A673 (cell line): ENCODE results near the gene B3GNT4. TPM values are rescaled to one million over a fixed set of nuclear protein-coding genes. Genes with fewer than 3 reads are reported as not detected.

Experiments
- BruUV-seq: library from RNA; stranded (reverse); fragments of 400-500 nt; replicated peaks from 2 replicates; lab custom pipeline; 2021; lab: Mats Ljungman, UMichigan
- CTCF ChIA-PET: fragments of 300-600 bp; sonication (Branson Sonifier 250); formaldehyde crosslinking; loops from one replicate; lab custom pipeline; 2022; ENCODE audit warnings: antibody characterized with exemption; lab: Charles Lee
- POLR2A ChIA-PET: fragments of 300-600 bp; sonication (Branson Sonifier 250); formaldehyde crosslinking; loops from one replicate; lab custom pipeline; 2022; ENCODE audit warnings: antibody characterized with exemption; ENCODE audit not compliant: low non-redundant PET; lab: Charles Lee
- DNase-seq: peaks from one replicate; pipeline ENCODE4 v3.0.0-alpha.2; 2015; ENCODE audit warnings: low spot score
- H3K27ac ChIP-seq: fragments of 200-600 bp; sonication (generic); 2 replicates; pipeline ENCODE4 v1.5.1; 2016; ENCODE audit warnings: mixed run types, low read depth, mild to moderate bottlenecking, mixed read lengths, antibody characterized with exemption, low read length; ENCODE audit not compliant: poor library complexity, severe bottlenecking
- H3K27me3 ChIP-seq: fragments of 200-600 bp; sonication (generic); replicated peaks from 2 replicates; pipeline ENCODE4 v1.6.1; 2017; ENCODE audit warnings: mixed run types, low read depth, mild to moderate bottlenecking, mixed read lengths, antibody characterized with exemption, low read length; ENCODE audit not compliant: insufficient read depth, poor library complexity
- H3K36me3 ChIP-seq: fragments of 200-600 bp; sonication (generic); 2 replicates; pipeline ENCODE4 v1.6.1; 2016; ENCODE audit warnings: mixed run types, mild to moderate bottlenecking, mixed read lengths, antibody characterized with exemption, low read length; ENCODE audit not compliant: insufficient read depth, poor library complexity, severe bottlenecking
- H3K4me1 ChIP-seq: fragments of 200-600 bp; sonication (generic); 2 replicates; pipeline ENCODE4 v1.6.1; 2017; ENCODE audit warnings: mixed run types, mild to moderate bottlenecking, mixed read lengths, antibody characterized with exemption, low read length; ENCODE audit not compliant: insufficient read depth, poor library complexity, severe bottlenecking
- H3K4me3 ChIP-seq: fragments of 200-600 bp; sonication (generic); 2 replicates; pipeline ENCODE4 v1.5.1; 2016; ENCODE audit warnings: low read depth, mixed run types, mild to moderate bottlenecking, mixed read lengths, low read length; ENCODE audit not compliant: poor library complexity, severe bottlenecking
- H3K9me3 ChIP-seq: fragments of 200-600 bp; sonication (generic); 2 replicates; pipeline ENCODE4 v1.6.1; 2016; ENCODE audit warnings: mixed run types, low read depth, mild to moderate bottlenecking, mixed read lengths, antibody characterized with exemption, low read length; ENCODE audit not compliant: poor library complexity, severe bottlenecking
- CTCF ChIP-seq: fragments of 300-800, 200-600 bp; sonication (generic); conservative IDR thresholded peaks from 2 replicates; pipeline ENCODE4 v1.5.1; 2017; ENCODE audit warnings: low read depth, mild to moderate bottlenecking, antibody characterized with exemption, low read length, moderate library complexity, mixed read lengths
- EZH2 ChIP-seq: fragments of 200-600 bp; sonication (generic); IDR thresholded peaks from 2 replicates; pipeline ENCODE4 v1.6.1; 2017; ENCODE audit warnings: borderline replicate concordance, low read depth, mild to moderate bottlenecking, mixed read lengths, antibody characterized with exemption, low read length; ENCODE audit not compliant: poor library complexity, severe bottlenecking
- intact Hi-C: fragments of 100-400 bp; cut with micrococcal nuclease; formaldehyde crosslinking; loops from one replicate; pipeline ENCODE4 v1.10.0; 2022; ENCODE audit not compliant: unreplicated experiment
- total RNA-seq: library from RNA; stranded (reverse); gene quantifications from 2 replicates; pipeline ENCODE4 v1.2.3, GENCODE V29; 2021

Gene B3GNT4
- total RNA-seq, 1 experiment from 2014 or later = 0.15 TPM

- H3K27ac ChIP-seq = no peak overlapping the region
- H3K9me3 ChIP-seq = no peaks in the 10 kb centered on the region
- no peaks in the 10 kb centered on the region for H3K36me3 ChIP-seq
- ChIA-PET CTCF (no interaction called here), POLR2A (no interaction called here)
- H3K4me3 ChIP-seq = no peak overlapping the region
- no peak for DNase-seq
- no peak for TF ChIP-seq EZH2
- TF ChIP-seq CTCF = no peak
- H3K27me3 ChIP-seq = no peaks in the 10 kb centered on the region
- H3K4me1 ChIP-seq = no peaks in the 10 kb centered on the region
- no TSS peak for BruUV-seq
- intact Hi-C loops = no loop called here
Observed at GRCh38 chr12:122238861-122239260, 35.4 kb downstream of the B3GNT4 start.

- no peak for DNase-seq
- no peaks in the 10 kb centered on the region for H3K36me3 ChIP-seq
- no TSS peak for BruUV-seq
- H3K4me1 ChIP-seq = no peaks in the 10 kb centered on the region
- H3K4me3 ChIP-seq = no peak overlapping the region
- no peaks in the 10 kb centered on the region for H3K9me3 ChIP-seq
- POLR2A ChIA-PET = no interaction called here
- intact Hi-C loops = no loop called here
- no peak for TF ChIP-seq EZH2
- no peak for TF ChIP-seq CTCF
- CTCF ChIA-PET = no interaction called here
- no peaks in the 10 kb centered on the region for H3K27me3 ChIP-seq
- no peak overlapping the region for H3K27ac ChIP-seq
Observed at GRCh38 chr12:122243965-122244364, 40.5 kb downstream of the B3GNT4 start.

GRCh38 chr12:122244565-122245371 is 41.3 kb downstream of the B3GNT4 start:
- Histone ChIP-seq H3K27ac (no peak overlapping the region), H3K27me3 (no peaks in the 10 kb centered on the region), H3K36me3 (no peaks in the 10 kb centered on the region), H3K4me3 (no peak overlapping the region), H3K4me1 (no peaks in the 10 kb centered on the region), H3K9me3 (no peaks in the 10 kb centered on the region)
- intact Hi-C loops = no loop called here
- CTCF ChIA-PET = no interaction called here
- BruUV-seq = no TSS peak
- POLR2A ChIA-PET = no interaction called here
- TF ChIP-seq EZH2 (no peak), CTCF (no peak)
- no peak for DNase-seq
